ENCODE results near the gene MAN2A1. TPM values are rescaled to one million over a fixed set of nuclear protein-coding genes. Genes with fewer than 3 reads are reported as not detected.

The MAN2A1 gene
- total RNA-seq, 1 experiment from 2014 or later: 86.6 TPM

DNA sequence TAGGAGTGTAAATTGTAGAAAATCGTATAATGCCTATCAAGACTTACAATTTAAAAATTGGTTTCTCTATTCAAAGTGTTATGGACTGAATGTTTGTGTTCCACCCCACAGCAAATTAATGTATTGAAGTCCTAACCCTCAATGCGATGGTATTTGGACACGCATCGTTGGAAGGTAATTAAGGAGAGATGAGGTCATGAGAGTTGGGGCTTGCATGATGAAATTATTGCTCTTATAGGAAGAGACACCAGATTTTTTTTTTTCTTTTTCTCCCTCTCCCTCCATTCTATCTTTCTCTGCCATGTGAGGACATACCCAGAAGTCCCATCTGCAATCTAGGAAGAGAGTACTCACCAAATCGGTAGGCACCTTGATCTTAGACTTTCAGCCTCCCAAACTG is 189.2 kb downstream of the MAN2A1 start:
- Mint-ChIP-seq H3K4me1 (no peaks in the 10 kb centered on the region), H3K4me3 (no peak overlapping the region), H3K27ac (no peak overlapping the region), H3K27me3 (ENCODE audit: low read depth) (no peaks in the 10 kb centered on the region; the same call in 1 of the 2 replicates), H3K36me3 (no peaks in the 10 kb centered on the region), H3K9me3 (no peaks in the 10 kb centered on the region)
- no peak for ATAC-seq
- no peak for DNase-seq (ENCODE audit: low spot score)
- TF ChIP-seq ZNF317 (CRISPR knock-in tag; IDR thresholded peaks at IDR 0.05; ENCODE audit: borderline replicate concordance, low read depth) (no peak), NR2C2 (CRISPR knock-in tag; IDR thresholded peaks at IDR 0.05) (no peak)
- TF ChIP-seq, protein P1, sequence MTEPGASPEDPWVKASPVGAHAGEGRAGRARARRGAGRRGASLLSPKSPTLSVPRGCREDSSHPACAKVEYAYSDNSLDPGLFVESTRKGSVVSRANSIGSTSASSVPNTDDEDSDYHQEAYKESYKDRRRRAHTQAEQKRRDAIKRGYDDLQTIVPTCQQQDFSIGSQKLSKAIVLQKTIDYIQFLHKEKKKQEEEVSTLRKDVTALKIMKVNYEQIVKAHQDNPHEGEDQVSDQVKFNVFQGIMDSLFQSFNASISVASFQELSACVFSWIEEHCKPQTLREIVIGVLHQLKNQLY (CRISPR knock-in tag; IDR thresholded peaks at IDR 0.05): no peak
- ChIA-PET POLR2A (no interaction called here), CTCF (no interaction called here)

GRCh38 chr5:109880907-109881685 is 191.4 kb downstream of the MAN2A1 start:
- ATAC-seq (no peak), DNase-seq (ENCODE audit: low spot score) (no peak)
- POLR2A ChIA-PET: no interaction called here
- TF ChIP-seq TP53 (CRISPR knock-in tag; IDR thresholded peaks at IDR 0.05) (no peak), CBFB (CRISPR knock-in tag; IDR thresholded peaks at IDR 0.05; ENCODE audit: low read depth) (no peak), E2F1 (CRISPR knock-in tag; IDR thresholded peaks at IDR 0.05) (no peak), ATF1 (CRISPR knock-in tag; IDR thresholded peaks at IDR 0.05) (no peak), CDX4 (CRISPR knock-in tag; IDR thresholded peaks at IDR 0.05; ENCODE audit: borderline replicate concordance) (no peak), ZNF232 (CRISPR knock-in tag; IDR thresholded peaks at IDR 0.05) (no peak), MXD4 (CRISPR knock-in tag; IDR thresholded peaks at IDR 0.05; ENCODE audit: borderline replicate concordance) (no peak), FOXK1 (CRISPR knock-in tag; IDR thresholded peaks at IDR 0.05) (no peak), CREB1 (CRISPR knock-in tag; IDR thresholded peaks at IDR 0.05) (no peak), GRHL2 (CRISPR knock-in tag; IDR thresholded peaks at IDR 0.05; ENCODE audit: insufficient replicate concordance, severe bottlenecking) (no peak), TCF7 (CRISPR knock-in tag; IDR thresholded peaks at IDR 0.05; ENCODE audit: low read depth) (no peak), NR3C1 (CRISPR knock-in tag; conservative IDR thresholded peaks at IDR 0.05; ENCODE audit: low read depth) (no peak)
- TF ChIP-seq, protein P2, sequence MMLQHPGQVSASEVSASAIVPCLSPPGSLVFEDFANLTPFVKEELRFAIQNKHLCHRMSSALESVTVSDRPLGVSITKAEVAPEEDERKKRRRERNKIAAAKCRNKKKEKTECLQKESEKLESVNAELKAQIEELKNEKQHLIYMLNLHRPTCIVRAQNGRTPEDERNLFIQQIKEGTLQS (CRISPR knock-in tag; conservative IDR thresholded peaks at IDR 0.05): no peak
- TF ChIP-seq, protein P3, sequence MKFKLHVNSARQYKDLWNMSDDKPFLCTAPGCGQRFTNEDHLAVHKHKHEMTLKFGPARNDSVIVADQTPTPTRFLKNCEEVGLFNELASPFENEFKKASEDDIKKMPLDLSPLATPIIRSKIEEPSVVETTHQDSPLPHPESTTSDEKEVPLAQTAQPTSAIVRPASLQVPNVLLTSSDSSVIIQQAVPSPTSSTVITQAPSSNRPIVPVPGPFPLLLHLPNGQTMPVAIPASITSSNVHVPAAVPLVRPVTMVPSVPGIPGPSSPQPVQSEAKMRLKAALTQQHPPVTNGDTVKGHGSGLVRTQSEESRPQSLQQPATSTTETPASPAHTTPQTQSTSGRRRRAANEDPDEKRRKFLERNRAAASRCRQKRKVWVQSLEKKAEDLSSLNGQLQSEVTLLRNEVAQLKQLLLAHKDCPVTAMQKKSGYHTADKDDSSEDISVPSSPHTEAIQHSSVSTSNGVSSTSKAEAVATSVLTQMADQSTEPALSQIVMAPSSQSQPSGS (CRISPR knock-in tag; IDR thresholded peaks at IDR 0.05; ENCODE audit: borderline replicate concordance, low read depth): no peak
- TF ChIP-seq, protein P4, sequence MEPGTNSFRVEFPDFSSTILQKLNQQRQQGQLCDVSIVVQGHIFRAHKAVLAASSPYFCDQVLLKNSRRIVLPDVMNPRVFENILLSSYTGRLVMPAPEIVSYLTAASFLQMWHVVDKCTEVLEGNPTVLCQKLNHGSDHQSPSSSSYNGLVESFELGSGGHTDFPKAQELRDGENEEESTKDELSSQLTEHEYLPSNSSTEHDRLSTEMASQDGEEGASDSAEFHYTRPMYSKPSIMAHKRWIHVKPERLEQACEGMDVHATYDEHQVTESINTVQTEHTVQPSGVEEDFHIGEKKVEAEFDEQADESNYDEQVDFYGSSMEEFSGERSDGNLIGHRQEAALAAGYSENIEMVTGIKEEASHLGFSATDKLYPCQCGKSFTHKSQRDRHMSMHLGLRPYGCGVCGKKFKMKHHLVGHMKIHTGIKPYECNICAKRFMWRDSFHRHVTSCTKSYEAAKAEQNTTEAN (CRISPR knock-in tag; IDR thresholded peaks at IDR 0.05): no peak
- no peaks in the 10 kb centered on the region for H3K36me3 Mint-ChIP-seq
- H3K9me3 Mint-ChIP-seq: no peaks in the 10 kb centered on the region
- H3K27ac Mint-ChIP-seq: no peak overlapping the region
- no peak overlapping the region for H3K4me3 Mint-ChIP-seq
- CTCF ChIA-PET: no interaction called here
- no peaks in the 10 kb centered on the region for H3K4me1 Mint-ChIP-seq
- H3K27me3 Mint-ChIP-seq (ENCODE audit: low read depth): no peaks in the 10 kb centered on the region; the same call in 1 of the 2 replicates

Measured in WTC11 (cell line).